Measurements from ENCODE around the gene GRN. TPM values are rescaled to one million over a fixed set of nuclear protein-coding genes. Genes with fewer than 3 reads are reported as not detected.

Gene GRN
- polyA plus RNA-seq, 1 of the 3 experiments (the other 2 are of a cell fraction): 442 TPM

- POLR2A ChIA-PET: interaction anchor here (1.0 to 4.4 kb wide), 4 partner anchors 10 to 111 kb away, joined by 3 to 34 read pairs (median 22); partner anchors contain the start of gene SLC25A39
- WGBS (ENCODE audit: low lambda C conversion rate): 74% methylated on average over 2 of the region's 2 CpGs
These were observed 34.9 kb upstream of the GRN start for GRCh38 chr17:44310188-44310587.

More at GRCh38 chr17:44310188-44310587, 34.9 kb upstream of the GRN start:
- Histone ChIP-seq H3K79me2 (ENCODE audit: insufficient read depth) (no peaks in the 10 kb centered on the region), H3K27me3 (ENCODE audit: insufficient read depth) (no peaks in the 10 kb centered on the region), H3K4me3 (ENCODE audit: low read depth in 2 of 2, low read length in 1 of 2) (no peak overlapping the region), H3K9ac (no peak overlapping the region), H3K4me2 (no peak overlapping the region), H3F3A (replicated peaks; ENCODE audit: insufficient read depth) (no peaks in the 10 kb centered on the region), H4K20me1 (ENCODE audit: insufficient read depth) (no peaks in the 10 kb centered on the region), H3K36me3 (replicated peaks in 1 of 2; ENCODE audit: control insufficient read depth in 1 of 2, insufficient read depth in 2 of 2, low read length in 1 of 2) (no peaks in the 10 kb centered on the region), H3K4me1 (ENCODE audit: control insufficient read depth in 1 of 2, insufficient read depth in 2 of 2, low read depth in 1 of 2, low read length in 1 of 2) (peaks cover 0 to 31% of the 10 kb centered on the region in 2 experiments; a peak in 1 of 4 replicates), H2AFZ (ENCODE audit: low read depth) (no peak overlapping the region), H3K9me3 (no peaks in the 10 kb centered on the region), H3K9me2 (no peaks in the 10 kb centered on the region), H3K27ac (ENCODE audit: low read depth in 2 of 2, low read length in 1 of 2) (no peak overlapping the region)
- CTCF ChIA-PET: interaction anchor here (1.1 to 5.7 kb wide), 7 partner anchors 14 to 124 kb away, joined by 3 to 37 read pairs (median 6); partner anchors contain the start of genes GRN, SLC25A39 and UBTF
- DNase-seq: no peak
- TF ChIP-seq SIN3A (IDR thresholded peaks at IDR 0.05; ENCODE audit: borderline replicate concordance, low read depth, low read length): no peak
- no peak for TF ChIP-seq MXI1 (IDR thresholded peaks at IDR 0.05; ENCODE audit: low read depth, low read length)
- no peak for TF ChIP-seq EP300 (IDR thresholded peaks at IDR 0.05; ENCODE audit: borderline replicate concordance in 1 of 2, low read depth in 1 of 2, low read length in 1 of 2)
- no peak for TF ChIP-seq POLR2AphosphoS5 (IDR thresholded peaks at IDR 0.05; ENCODE audit: low read depth, low read length)
- no peak for TF ChIP-seq RCOR1 (IDR thresholded peaks at IDR 0.05; ENCODE audit: low read length)
- TF ChIP-seq PBX3 (IDR thresholded peaks at IDR 0.05): no peak
- no peak for TF ChIP-seq FOXM1 (IDR thresholded peaks at IDR 0.05; ENCODE audit: low read depth)
- no peak for TF ChIP-seq USF1 (IDR thresholded peaks at IDR 0.05; ENCODE audit: borderline replicate concordance, low read depth)
- TF ChIP-seq NFIC (IDR thresholded peaks at IDR 0.05; ENCODE audit: borderline replicate concordance): no peak
- TF ChIP-seq TAF1 (IDR thresholded peaks at IDR 0.05; ENCODE audit: borderline replicate concordance, low read depth, low read length): no peak
- no peak for TF ChIP-seq ZBTB33 (IDR thresholded peaks at IDR 0.05; ENCODE audit: borderline replicate concordance, low read depth)
- TF ChIP-seq FOXJ3 (CRISPR knock-in tag; IDR thresholded peaks at IDR 0.05): no peak
- no peak for TF ChIP-seq YY1 (IDR thresholded peaks at IDR 0.05; ENCODE audit: low read depth)
- TF ChIP-seq JUND (IDR thresholded peaks at IDR 0.05): no peak
- TF ChIP-seq ELF1 (IDR thresholded peaks at IDR 0.05): no peak
- TF ChIP-seq FOSL2 (IDR thresholded peaks at IDR 0.05; ENCODE audit: borderline replicate concordance, low read depth): no peak
- no peak for TF ChIP-seq MAX (IDR thresholded peaks at IDR 0.05; ENCODE audit: low read depth)
- TF ChIP-seq CHD2 (IDR thresholded peaks at IDR 0.05; ENCODE audit: low read length, partially characterized antibody): no peak

Measured in SK-N-SH (cell line).